Heart left ventricle (tissue), 16 donors: ENCODE data around the gene DDX56. TPM values are rescaled to one million over a fixed set of nuclear protein-coding genes. Genes with fewer than 3 reads are reported as not detected.

Experiments used
- ATAC-seq, 4 donors: fragments of 200-7000 bp; cut with Tn5 transposase; one replicate each; pipeline ENCODE4 v1.9.1; 2020 to 2022; ENCODE audit warnings: moderate library complexity in 4 of 4, mild to moderate bottlenecking in 3 of 4, moderate number of reproducible peaks in 1 of 4
- DNase-seq, 5 donors: peaks; one replicate each; pipeline ENCODE4 v3.0.0-alpha.2; 2020
- H3K27ac ChIP-seq, 12 donors: fragments of 200-600 bp; sonication (generic) in 4 of 12; one replicate each; pipeline versions ENCODE4 v1.5.0 to v1.8.0; 2016 to 2022; ENCODE audit warnings: mild to moderate bottlenecking in 2 of 12
- H3K27me3 ChIP-seq, 9 donors: fragments of 200-600 bp; sonication (generic) in 2 of 9; one replicate each; pipeline versions ENCODE4 v1.5.1 to v1.8.0; 2016 to 2022; ENCODE audit warnings: mild to moderate bottlenecking in 3 of 9
- H3K36me3 ChIP-seq, 9 donors: fragments of 200-600 bp; sonication (generic) in 2 of 9; one replicate each; pipeline versions ENCODE4 v1.5.0 to v1.8.0; 2018 to 2022; ENCODE audit warnings: mild to moderate bottlenecking in 2 of 9
- H3K4me1 ChIP-seq, 12 donors: fragments of 200-600 bp; sonication (generic) in 4 of 12; one replicate each; pipeline versions ENCODE4 v1.5.0 to v1.8.0; 2016 to 2022; ENCODE audit warnings: mild to moderate bottlenecking in 3 of 12
- H3K4me3 ChIP-seq, 12 donors: fragments of 200-600 bp; sonication (generic) in 4 of 12; one replicate each; pipeline versions ENCODE4 v1.5.0 to v1.8.0; 2017 to 2022; ENCODE audit warnings: mild to moderate bottlenecking in 9 of 12, moderate library complexity in 4 of 12
- H3K9me3 ChIP-seq, 12 donors: fragments of 200-600 bp; sonication (generic) in 4 of 12; one replicate each; pipeline versions ENCODE4 v1.5.0 to v1.8.0; 2016 to 2022; ENCODE audit warnings: mild to moderate bottlenecking in 1 of 12
- POLR2A ChIP-seq, 2 donors: fragments of 450-650 bp; IDR thresholded peaks; one replicate each; pipeline ENCODE4 v1.6.1; 2017; ENCODE audit warnings: antibody characterized with exemption in 2 of 2, mild to moderate bottlenecking in 2 of 2, moderate library complexity in 2 of 2
- WGBS, 4 donors: extraction: QIAGEN DNeasy Blood & Tissue Kit in 2 of 4; methylation state at CpG; one replicate each; pipeline versions ENCODE4 v1.1.5 to v1.1.7; 2013 to 2018; 5-methylcytosine and 5-hydroxymethylcytosine counted together
- intact Hi-C, 10 donors: fragments of 100-400 bp; cut with DNase I; formaldehyde crosslinking; loops; one replicate each; pipeline versions ENCODE4 v1.11.1 to v1.14.2; 2022
- polyA plus RNA-seq, 2 donors: library from polyadenylated mRNA; stranded (reverse); fragments of 200-250 nt; gene quantifications; one replicate each; pipeline ENCODE4 v1.2.3, GENCODE V29; 2013
- total RNA-seq, 9 donors: library from RNA; depleted of rRNA in 2 of 9; stranded (reverse); fragments of >200 nt in 2 of 9; fragmentation: NEBNext Ultra II Directional in 3 of 9; extraction: Animal tissue kit (Norgen Biotek cat#: 25700) in 3 of 9; gene quantifications; one replicate each; pipeline versions ENCODE4 v1.1.0 to v1.2.4, GENCODE V29; 2016 to 2023
- TF ChIP-seq, protein P1 (sequence below), 12 donors: fragments of 200-600 bp; sonication (generic) in 4 of 12; IDR thresholded peaks; one replicate each; pipeline versions ENCODE4 v1.5.0 to v1.8.0; 2018 to 2022; ENCODE audit warnings: antibody characterized with exemption in 12 of 12, mild to moderate bottlenecking in 5 of 12
- donor health status: ischemic (EF 13 %, LVEDD 7.1; RV severe dilation, severe dysfunction).
- donor health status: healthy with polysubstance abuse.
- donor health status: DM: no; HTN: yes; CAD: no.
- donor health status: DM: no; HTN: no; CAD: no.
- donor health status: ischemic (EF 25% LVEDD 6.9; RV normal size, moderate dysfunction).
- donor health status: ischemic (EF 25% LVEDD 5.7; RV mildly dilated, moderate dysfunction).
- donor health status: healthy.
- donor health status: DM: yes; HTN: yes; CAD: no.
- donor health status: ischemic (EF 35%, LVEDD 5.7; RV mildly dilated, moderate dysfunction).
- donor health status: nonischemic (EF 11% LVEDD 7.7; RV severe dilation, severe dysfunction).
- donor health status: DM: yes; HTN: yes; CAD: no.
- donor health status: PGD.
- donor health status: ischemic (EF 29% LVEDD 5.4; RV normal size, mild dysfunction).
- donor health status: nonischemic (EF 23%, LVEDD 6.1; RV moderate dilation, normal function).

DDX56 gene
- total and polyA plus RNA-seq, 11 donors: 19.4 to 43.4 (median 28.7) TPM

- TF ChIP-seq, protein P1, sequence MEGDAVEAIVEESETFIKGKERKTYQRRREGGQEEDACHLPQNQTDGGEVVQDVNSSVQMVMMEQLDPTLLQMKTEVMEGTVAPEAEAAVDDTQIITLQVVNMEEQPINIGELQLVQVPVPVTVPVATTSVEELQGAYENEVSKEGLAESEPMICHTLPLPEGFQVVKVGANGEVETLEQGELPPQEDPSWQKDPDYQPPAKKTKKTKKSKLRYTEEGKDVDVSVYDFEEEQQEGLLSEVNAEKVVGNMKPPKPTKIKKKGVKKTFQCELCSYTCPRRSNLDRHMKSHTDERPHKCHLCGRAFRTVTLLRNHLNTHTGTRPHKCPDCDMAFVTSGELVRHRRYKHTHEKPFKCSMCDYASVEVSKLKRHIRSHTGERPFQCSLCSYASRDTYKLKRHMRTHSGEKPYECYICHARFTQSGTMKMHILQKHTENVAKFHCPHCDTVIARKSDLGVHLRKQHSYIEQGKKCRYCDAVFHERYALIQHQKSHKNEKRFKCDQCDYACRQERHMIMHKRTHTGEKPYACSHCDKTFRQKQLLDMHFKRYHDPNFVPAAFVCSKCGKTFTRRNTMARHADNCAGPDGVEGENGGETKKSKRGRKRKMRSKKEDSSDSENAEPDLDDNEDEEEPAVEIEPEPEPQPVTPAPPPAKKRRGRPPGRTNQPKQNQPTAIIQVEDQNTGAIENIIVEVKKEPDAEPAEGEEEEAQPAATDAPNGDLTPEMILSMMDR (IDR thresholded peaks at IDR 0.05): peak; percentile 19 to 60 (median 50)
- no peak for TF ChIP-seq POLR2A (IDR thresholded peaks at IDR 0.05)
- peaks cover 0 to 6% (median 0%) of the 10 kb centered on the region in 12 donors for H3K4me1 ChIP-seq
- WGBS, 4 donors: 43 to 80% (median 60%) methylated on average over 4 to 7 of the region's 7 CpGs
- intact Hi-C loops: no loop called here
- ATAC-seq (peak in 3 of 4 donors; percentile 21 to 48 (median 46)), DNase-seq (no peak)
- no peak overlapping the region for H3K27ac ChIP-seq
- no peaks in the 10 kb centered on the region for H3K27me3 ChIP-seq
- no peaks in the 10 kb centered on the region for H3K36me3 ChIP-seq
- H3K4me3 ChIP-seq: no peak overlapping the region
- no peaks in the 10 kb centered on the region for H3K9me3 ChIP-seq
Observed at GRCh38 chr7:44534501-44534900, 39.2 kb downstream of the DDX56 start.

DNA sequence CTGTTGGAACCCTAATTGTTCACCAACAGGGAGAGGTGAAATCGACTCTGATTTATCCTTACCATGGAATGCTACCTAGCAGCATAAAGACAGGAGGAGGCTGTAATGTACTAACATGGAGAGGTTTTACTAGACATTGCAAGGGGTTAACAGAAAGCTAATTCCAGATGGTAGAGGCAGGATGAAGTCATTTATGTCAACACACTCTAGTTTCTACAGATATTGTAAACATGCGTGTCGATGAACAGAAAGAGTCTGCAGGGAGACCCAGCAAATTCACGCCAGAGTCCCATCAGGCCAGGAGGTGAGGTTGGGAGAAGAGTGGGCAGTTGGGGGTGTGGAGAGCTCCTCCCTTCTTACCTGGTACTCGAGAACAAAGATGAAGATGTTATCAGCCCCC, 39.6 kb downstream of the DDX56 start:
- H3K4me3 ChIP-seq: no peak overlapping the region
- no peaks in the 10 kb centered on the region for H3K9me3 ChIP-seq
- no peaks in the 10 kb centered on the region for H3K27me3 ChIP-seq
- intact Hi-C loops: no loop called here
- TF ChIP-seq, protein P1 (IDR thresholded peaks at IDR 0.05): no peak
- TF ChIP-seq POLR2A (IDR thresholded peaks at IDR 0.05): no peak
- 60 to 80% (median 64%) methylated on average over 5 of the region's 5 CpGs for WGBS, 4 donors
- ATAC-seq (no peak), DNase-seq (no peak)
- H3K36me3 ChIP-seq: no peaks in the 10 kb centered on the region
- no peak overlapping the region for H3K27ac ChIP-seq
- peaks cover 0 to 6% (median 0%) of the 10 kb centered on the region in 12 donors for H3K4me1 ChIP-seq

GRCh38 chr7:44533301-44534055, 40.2 kb downstream of the DDX56 start:
- H3K36me3 ChIP-seq: no peaks in the 10 kb centered on the region
- H3K4me3 ChIP-seq: no peak overlapping the region
- WGBS, 4 donors: 57 to 71% (median 64%) methylated on average over 2 to 8 of the region's 8 CpGs
- no peaks in the 10 kb centered on the region for H3K27me3 ChIP-seq
- peak in 2 of 4 donors; percentile 33 to 59 for ATAC-seq
- intact Hi-C loops: no loop called here
- peak in 1 of 5 donors; percentile 48 for DNase-seq
- TF ChIP-seq POLR2A (IDR thresholded peaks at IDR 0.05): no peak
- TF ChIP-seq, protein P1 (IDR thresholded peaks at IDR 0.05): no peak
- H3K9me3 ChIP-seq: peaks cover 0 to 2% (median 0%) of the 10 kb centered on the region in 12 donors
- peaks cover 0 to 6% (median 0%) of the 10 kb centered on the region in 12 donors for H3K4me1 ChIP-seq
- no peak overlapping the region for H3K27ac ChIP-seq

GRCh38 chr7:44531421-44532380, 42.0 kb downstream of the DDX56 start:
- DNase-seq: no peak
- no peaks in the 10 kb centered on the region for H3K27me3 ChIP-seq
- WGBS, 4 donors: 82 to 93% (median 86%) methylated on average over 12 to 17 of the region's 17 CpGs
- ATAC-seq: no peak
- TF ChIP-seq, protein P1 (IDR thresholded peaks at IDR 0.05): no peak
- TF ChIP-seq POLR2A (IDR thresholded peaks at IDR 0.05): no peak
- intact Hi-C loops: no loop called here
- H3K4me1 ChIP-seq: peaks cover 0 to 6% (median 0%) of the 10 kb centered on the region in 12 donors
- H3K27ac ChIP-seq: no peak overlapping the region
- H3K4me3 ChIP-seq: no peak overlapping the region
- no peaks in the 10 kb centered on the region for H3K36me3 ChIP-seq
- peaks cover 0 to 20% (median 4%) of the 10 kb centered on the region in 12 donors for H3K9me3 ChIP-seq
